Small intestine (tissue), 7 donors: ENCODE results near the gene CHEK1. TPM values are rescaled to one million over a fixed set of nuclear protein-coding genes. Genes with fewer than 3 reads are reported as not detected.
A peak's percentile ranks its signal among the peaks of the same experiment; 100 is the strongest.

ENCODE experiments used
- DNase-seq, 2 donors: peaks; one replicate each; pipeline versions ENCODE4 v3.0.0 to v3.0.0-alpha.2; 2013
- FAIRE-seq: peaks from 2 replicates; lab custom pipeline; 2012; peaks lifted over from hg19 to GRCh38; lab: Jason Lieb, UNC
- H3K27ac ChIP-seq, 3 donors: one replicate each; pipeline ENCODE4 v1.5.1; 2013; ENCODE audit warnings: low read length in 2 of 3, mild to moderate bottlenecking in 2 of 3, control low read depth in 1 of 3, inconsistent platforms in 1 of 3, low read depth in 1 of 3, moderate library complexity in 1 of 3
- H3K27me3 ChIP-seq, 3 donors: one replicate each; pipeline ENCODE4 v1.6.1; 2013; ENCODE audit warnings: low read length in 3 of 3, inconsistent platforms in 1 of 3; ENCODE audit not compliant: control insufficient read depth in 3 of 3, insufficient read depth in 3 of 3
- H3K36me3 ChIP-seq, 3 donors: one replicate each; pipeline ENCODE4 v1.6.1; 2013; ENCODE audit warnings: low read length in 3 of 3, inconsistent platforms in 1 of 3, low read depth in 1 of 3, mild to moderate bottlenecking in 1 of 3, moderate library complexity in 1 of 3; ENCODE audit not compliant: control insufficient read depth in 3 of 3, insufficient read depth in 2 of 3
- H3K4me1 ChIP-seq, 3 donors: one replicate each; pipeline ENCODE4 v1.6.1; 2013; ENCODE audit warnings: low read length in 2 of 3, inconsistent platforms in 1 of 3, low read depth in 1 of 3, mild to moderate bottlenecking in 1 of 3, moderate library complexity in 1 of 3; ENCODE audit not compliant: control insufficient read depth in 3 of 3, insufficient read depth in 2 of 3
- H3K4me3 ChIP-seq, 3 donors: one replicate each; pipeline ENCODE4 v1.5.1; 2013; ENCODE audit warnings: low read length in 3 of 3, control low read depth in 1 of 3, inconsistent platforms in 1 of 3, low read depth in 1 of 3, mild to moderate bottlenecking in 1 of 3, moderate library complexity in 1 of 3
- H3K9me3 ChIP-seq, 2 donors: one replicate each; pipeline ENCODE4 v1.6.1; 2013; ENCODE audit warnings: low read depth in 1 of 2, low read length in 1 of 2; ENCODE audit not compliant: control insufficient read depth in 2 of 2, insufficient read depth in 1 of 2
- WGBS, 3 donors: extraction: QIAGEN DNeasy Blood & Tissue Kit; methylation state at CpG; one replicate each; pipeline ENCODE4 v1.1.7; 2013; 5-methylcytosine and 5-hydroxymethylcytosine counted together
- polyA plus RNA-seq, 4 donors: library from polyadenylated mRNA; stranded (reverse) in 3 of 4; unstranded in 1 of 4; fragments of 200-250 nt in 3 of 4; fragments of 120-200 nt in 1 of 4; gene quantifications; one replicate each; pipeline versions ENCODE4 v1.2.1 to v1.2.3, GENCODE V29; 2013
- donor health status: healthy with polysubstance abuse.
- donor health status: control.
- donor health status: control.
- donor health status: Bipolar disorder and iron deficiency.
- donor health status: healthy.

Gene CHEK1
- polyA plus RNA-seq, 4 donors = 2.7 to 22.6 (median 12.7) TPM

DNA sequence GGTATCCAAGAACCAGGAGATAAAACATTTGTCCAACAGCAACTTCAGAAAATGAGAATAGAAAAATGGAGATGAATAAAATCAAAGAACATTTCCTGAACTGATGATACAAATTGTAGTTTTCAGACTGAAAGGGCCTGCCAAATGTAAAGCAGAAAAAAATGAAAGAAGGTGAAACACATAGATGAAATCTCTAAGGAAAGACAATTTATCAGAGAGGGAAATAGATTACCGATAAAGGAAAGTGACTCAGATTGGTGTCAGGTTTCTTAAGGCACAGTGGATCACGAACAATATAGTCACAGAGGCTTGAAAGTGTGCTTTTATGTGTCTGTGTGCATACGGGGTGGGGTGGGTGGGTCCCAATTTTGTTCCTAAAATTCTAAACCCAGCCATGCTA lies 36.5 kb upstream of the CHEK1 start:
- Histone ChIP-seq H3K4me3 (no peak overlapping the region), H3K27ac (no peak overlapping the region), H3K36me3 (peaks cover 2 to 6% (median 4%) of the 10 kb centered on the region in 3 donors), H3K4me1 (peaks cover 0 to 1% (median 0%) of the 10 kb centered on the region in 3 donors), H3K9me3 (no peaks in the 10 kb centered on the region), H3K27me3 (no peaks in the 10 kb centered on the region)
- FAIRE-seq (no peak), DNase-seq (no peak)
- 24 to 53% (median 40%) methylated on average over 3 of the region's 3 CpGs for WGBS, 3 donors

DNA sequence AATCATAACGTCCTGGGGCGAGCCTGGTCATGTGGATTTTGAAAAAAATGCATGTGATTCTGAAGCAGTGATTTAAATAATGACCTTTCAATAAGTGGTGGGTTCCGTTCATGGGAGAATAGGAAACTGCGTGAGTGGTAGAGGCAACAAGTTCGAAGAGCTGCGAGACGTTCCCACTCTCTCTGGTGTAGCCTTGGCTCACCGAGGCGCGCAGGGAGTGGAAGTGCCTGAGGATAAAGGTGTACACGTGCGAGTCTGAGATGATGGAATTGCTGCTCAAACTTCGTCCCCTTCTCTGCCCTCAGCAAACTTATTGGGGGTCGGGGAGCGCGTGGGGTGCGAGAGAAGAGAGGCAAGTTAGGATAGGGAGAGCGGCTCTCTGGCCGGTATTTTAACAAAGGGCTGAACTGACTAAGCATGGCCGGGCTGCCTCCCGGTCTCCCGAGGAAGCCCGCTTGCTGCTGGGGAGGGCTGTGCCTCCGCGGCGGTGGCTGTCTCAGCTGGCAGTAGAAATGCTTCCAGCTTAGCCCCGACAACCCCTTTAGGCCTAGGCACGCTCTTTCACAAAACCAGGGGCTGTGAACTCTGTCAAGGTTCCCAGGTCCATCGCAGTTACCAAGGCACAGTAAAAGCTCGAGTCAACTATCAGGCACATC lies 33.2 kb upstream of the CHEK1 start:
- Histone ChIP-seq H3K27me3 (no peaks in the 10 kb centered on the region), H3K4me3 (peak overlapping the region; percentile 46 to 62 (median 60)), H3K27ac (peak overlapping the region; percentile 84 to 95 (median 95)), H3K9me3 (no peaks in the 10 kb centered on the region), H3K4me1 (peaks cover 0 to 4% (median 3%) of the 10 kb centered on the region in 3 donors), H3K36me3 (peaks cover 0 to 4% (median 0%) of the 10 kb centered on the region in 3 donors)
- 0 to 1% (median 0%) methylated on average over 27 to 30 of the region's 30 CpGs for WGBS, 3 donors
- no peak for FAIRE-seq
- peak in 1 of 2 donors; percentile 54 for DNase-seq

DNA sequence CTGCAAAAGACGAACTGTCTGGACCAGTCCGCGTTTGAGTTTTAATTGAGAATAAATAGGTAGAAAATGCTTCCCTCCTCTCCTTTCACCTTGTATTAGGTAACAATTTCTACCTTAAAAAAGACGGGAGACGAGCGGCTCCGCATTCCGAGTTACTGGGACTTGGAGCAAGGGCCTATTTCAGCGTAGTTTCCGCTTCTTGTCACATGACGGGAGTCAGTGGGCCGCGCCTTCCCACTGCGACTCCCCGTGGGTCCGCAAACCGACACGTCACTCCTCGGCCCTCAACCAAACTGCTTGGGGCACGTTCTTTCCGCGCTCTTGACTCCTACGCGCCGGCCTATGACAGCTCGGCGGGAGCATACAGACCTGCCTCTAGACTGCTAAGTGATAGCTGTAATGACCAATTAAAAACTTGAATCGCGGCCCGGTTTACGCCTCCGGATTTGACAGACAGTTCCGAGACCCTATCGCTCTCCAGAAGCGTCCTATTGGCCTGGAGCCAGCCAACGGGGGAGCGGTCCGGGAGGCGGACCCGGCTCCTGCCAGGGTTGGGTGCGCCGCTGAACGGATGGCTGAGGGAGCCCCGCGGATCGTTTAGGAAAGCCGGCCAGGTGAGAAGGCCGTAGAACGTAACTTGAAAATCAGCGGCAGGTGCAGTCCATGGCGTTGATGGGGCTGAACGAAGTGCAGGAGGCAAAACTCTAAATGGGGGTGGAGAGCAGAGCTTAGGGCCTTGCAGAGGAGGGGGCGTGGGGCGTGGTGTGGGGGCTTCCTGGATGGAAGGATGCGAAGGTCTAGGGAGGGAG lies 32.5 kb upstream of the CHEK1 start, which contains the start of gene STT3A:
TSS of gene STT3A (plus strand) at position 548 of the 809 bp plus-strand sequence. CDS start 3,064 bp downstream, outside the sequence.
- Histone ChIP-seq H3K27me3 (no peaks in the 10 kb centered on the region), H3K27ac (peak within 1 kb of the TSS; percentile 84 to 95 (median 95)), H3K4me1 (peaks cover 0 to 4% (median 3%) of the 10 kb centered on the region in 3 donors), H3K36me3 (peaks cover 0 to 4% (median 0%) of the 10 kb centered on the region in 3 donors), H3K4me3 (peak within 1 kb of the TSS; percentile 58 to 93 (median 87)), H3K9me3 (no peaks in the 10 kb centered on the region)
- WGBS, 3 donors = 0% methylated on average over 55 of the region's 55 CpGs
- FAIRE-seq (peak; percentile 67), DNase-seq (peak; percentile 100)

- H3K4me3 ChIP-seq = peak overlapping the region; percentile 58 to 93 (median 87)
- H3K36me3 ChIP-seq = peaks cover 0 to 8% (median 0%) of the 10 kb centered on the region in 3 donors
- no peaks in the 10 kb centered on the region for H3K27me3 ChIP-seq
- H3K9me3 ChIP-seq = no peaks in the 10 kb centered on the region
- peak overlapping the region; percentile 75 to 82 (median 80) for H3K27ac ChIP-seq
- peak in 1 of 2 donors; percentile 39 for DNase-seq
- no peak for FAIRE-seq
- 0% methylated on average over 18 of the region's 18 CpGs for WGBS, 3 donors
- H3K4me1 ChIP-seq = peaks cover 0 to 4% (median 3%) of the 10 kb centered on the region in 3 donors
These were observed 31.7 kb upstream of the CHEK1 start for GRCh38 chr11:125593114-125593820.

GRCh38 chr11:125594958-125595357 lies 30.0 kb upstream of the CHEK1 start:
- Histone ChIP-seq H3K4me3 (no peak overlapping the region), H3K36me3 (peaks cover 2 to 15% (median 8%) of the 10 kb centered on the region in 3 donors), H3K9me3 (no peaks in the 10 kb centered on the region), H3K27ac (no peak overlapping the region), H3K4me1 (peaks cover 0 to 4% (median 3%) of the 10 kb centered on the region in 3 donors), H3K27me3 (no peaks in the 10 kb centered on the region)
- no peak for DNase-seq
- FAIRE-seq = no peak
- WGBS, 3 donors = 57 to 79% (median 73%) methylated on average over 3 of the region's 3 CpGs

GRCh38 chr11:125600663-125601062 lies 24.3 kb upstream of the CHEK1 start:
- no peak for FAIRE-seq
- no peak overlapping the region for H3K4me3 ChIP-seq
- DNase-seq = no peak
- peaks cover 23 to 44% (median 26%) of the 10 kb centered on the region in 3 donors for H3K36me3 ChIP-seq
- H3K9me3 ChIP-seq = no peaks in the 10 kb centered on the region
- WGBS, 3 donors = 94 to 98% (median 98%) methylated on average over 2 of the region's 2 CpGs
- no peaks in the 10 kb centered on the region for H3K4me1 ChIP-seq
- H3K27ac ChIP-seq = no peak overlapping the region
- H3K27me3 ChIP-seq = no peaks in the 10 kb centered on the region

GRCh38 chr11:125603207-125603606 lies 21.8 kb upstream of the CHEK1 start:
- Histone ChIP-seq H3K9me3 (no peaks in the 10 kb centered on the region), H3K4me1 (no peaks in the 10 kb centered on the region), H3K36me3 (peaks cover 36 to 44% (median 40%) of the 10 kb centered on the region in 3 donors), H3K4me3 (no peak overlapping the region), H3K27ac (no peak overlapping the region), H3K27me3 (no peaks in the 10 kb centered on the region)
- WGBS, 3 donors = 90 to 94% (median 91%) methylated on average over 3 of the region's 3 CpGs
- FAIRE-seq (no peak), DNase-seq (no peak)

GRCh38 chr11:125605417-125605816 lies 19.5 kb upstream of the CHEK1 start:
- FAIRE-seq (no peak), DNase-seq (no peak)
- Histone ChIP-seq H3K4me1 (no peaks in the 10 kb centered on the region), H3K27me3 (no peaks in the 10 kb centered on the region), H3K9me3 (no peaks in the 10 kb centered on the region), H3K27ac (no peak overlapping the region), H3K4me3 (no peak overlapping the region), H3K36me3 (peaks cover 40 to 43% (median 40%) of the 10 kb centered on the region in 3 donors)
